ENCODE data around the gene TFF3.

The TFF3 gene

GRCh38 chr21:42319851-42320572 lies 4.8 kb upstream of the TFF3 start:
- no peak for DNase-seq

- DNase-seq: no peak
These were observed 4.2 kb upstream of the TFF3 start for GRCh38 chr21:42319376-42319775.

- DNase-seq: peak; percentile 12
These were observed 2.9 kb upstream of the TFF3 start for GRCh38 chr21:42317826-42318746.

- DNase-seq: peak; percentile 59
These were observed 2.1 kb upstream of the TFF3 start for GRCh38 chr21:42317341-42317741.

GRCh38 chr21:42316891-42317290 lies 1.7 kb upstream of the TFF3 start:
- no peak for DNase-seq

- DNase-seq: no peak
These were observed 453 bp downstream of the TFF3 start for GRCh38 chr21:42314616-42315295.

- peak; percentile 18 for DNase-seq
These were observed 1.7 kb downstream of the TFF3 start for GRCh38 chr21:42313501-42313969.

GRCh38 chr21:42312626-42313104 lies 2.5 kb downstream of the TFF3 start:
- no peak for DNase-seq

- no peak for DNase-seq
These were observed 3.2 kb downstream of the TFF3 start for GRCh38 chr21:42311816-42312625.

GRCh38 chr21:42311160-42311559 lies 4.0 kb downstream of the TFF3 start:
- DNase-seq: no peak

- no peak for DNase-seq
These were observed 4.7 kb downstream of the TFF3 start for GRCh38 chr21:42310411-42311001.

- DNase-seq: no peak
These were observed 5.4 kb downstream of the TFF3 start for GRCh38 chr21:42309753-42310213.

GRCh38 chr21:42308914-42309752 lies 6.1 kb downstream of the TFF3 start:
- no peak for DNase-seq

- no peak for DNase-seq
These were observed 6.9 kb downstream of the TFF3 start for GRCh38 chr21:42308161-42308913.

GRCh38 chr21:42307106-42307505 lies 8.1 kb downstream of the TFF3 start:
- DNase-seq: no peak

- peak; percentile 44 for DNase-seq
These were observed 8.7 kb downstream of the TFF3 start for GRCh38 chr21:42306366-42307035.

GRCh38 chr21:42305707-42306147 lies 9.5 kb downstream of the TFF3 start:
- no peak for DNase-seq

GRCh38 chr21:42304556-42305454 lies 10.4 kb downstream of the TFF3 start:
- DNase-seq: no peak
